Activated B cell treated with CpG ODN at 0.5 μM for 24 hours (primary cell): Measurements from ENCODE around the gene WIPF3. TPM values are rescaled to one million over a fixed set of nuclear protein-coding genes. Genes with fewer than 3 reads are reported as not detected.

Experiments used
- ATAC-seq: fragments of 200-7000 bp; cut with Tn5 transposase; one replicate; pipeline ENCODE4 v1.10.0; 2021; ENCODE audit warnings: low read depth, mild to moderate bottlenecking, moderate library complexity
- CTCF ChIA-PET: fragments of 350-600 bp; sonication (Branson Sonifier 250); formaldehyde crosslinking; loops from one replicate; lab custom pipeline; 2021; ENCODE audit warnings: antibody characterized with exemption; lab: Charles Lee
- POLR2A ChIA-PET: fragments of 350-600 bp; sonication (Branson Sonifier 250); formaldehyde crosslinking; loops from one replicate; lab custom pipeline; 2021; ENCODE audit warnings: antibody characterized with exemption; lab: Charles Lee
- DNase-seq: peaks from one replicate; pipeline ENCODE4 v3.0.0; 2022
- H3K27ac Mint-ChIP-seq: one replicate; pipeline ENCODE4 v1.8.0; 2020; ENCODE audit warnings: mixed read lengths
- H3K27me3 Mint-ChIP-seq: one replicate; pipeline ENCODE4 v1.8.0; 2021; ENCODE audit warnings: mixed read lengths
- H3K36me3 Mint-ChIP-seq: one replicate; pipeline ENCODE4 v1.8.0; 2021; ENCODE audit warnings: low read depth, mixed read lengths
- H3K4me1 Mint-ChIP-seq: one replicate; pipeline ENCODE4 v1.8.0; 2021; ENCODE audit warnings: mixed read lengths
- H3K4me3 Mint-ChIP-seq: one replicate; pipeline ENCODE4 v1.8.0; 2020; ENCODE audit warnings: mild to moderate bottlenecking, mixed read lengths
- H3K9me3 Mint-ChIP-seq: one replicate; pipeline ENCODE4 v1.8.0; 2020; ENCODE audit warnings: mixed read lengths
- intact Hi-C: fragments of 100-400 bp; cut with micrococcal nuclease; formaldehyde crosslinking; loops from one replicate; pipeline ENCODE4 v1.15.1; 2024
- total RNA-seq: library from RNA; stranded (reverse); gene quantifications from 2 replicates; pipeline ENCODE4 v1.2.3, GENCODE V29; 2022
- TF ChIP-seq, protein P1 (sequence below): fragments of 200-600 bp; IDR thresholded peaks from one replicate; pipeline ENCODE4 v1.8.0; 2022; ENCODE audit warnings: antibody characterized with exemption, mild to moderate bottlenecking

WIPF3 gene
- total RNA-seq, 1 donor from 2014 or later = not detected

DNA sequence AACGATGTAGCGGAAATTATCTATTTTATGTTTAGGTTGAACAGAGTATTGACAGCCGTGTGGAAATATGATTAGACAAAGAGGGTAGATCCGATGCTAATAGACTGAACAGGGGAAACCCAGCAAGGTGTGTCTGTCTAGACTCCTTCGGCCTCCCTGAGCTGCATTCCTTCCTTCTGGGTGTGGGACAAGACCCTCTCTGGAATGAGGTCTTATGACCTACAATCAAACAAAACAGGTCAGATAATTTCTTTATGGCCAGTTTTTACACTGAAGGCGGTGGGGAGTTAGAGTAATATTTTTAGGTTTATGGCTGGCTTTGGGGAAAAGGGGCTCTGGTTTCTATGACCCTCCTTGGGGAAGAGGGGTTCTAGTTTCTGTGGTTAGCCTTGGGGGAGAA is 41.2 kb downstream of the WIPF3 start:
- CTCF ChIA-PET = no interaction called here
- no peak for DNase-seq
- intact Hi-C loops = no loop called here
- Mint-ChIP-seq H3K9me3 (no peaks in the 10 kb centered on the region), H3K27me3 (peaks cover 16% of the 10 kb centered on the region), H3K4me1 (no peaks in the 10 kb centered on the region), H3K27ac (no peak overlapping the region), H3K36me3 (no peaks in the 10 kb centered on the region), H3K4me3 (no peak overlapping the region)
- TF ChIP-seq, protein P1, sequence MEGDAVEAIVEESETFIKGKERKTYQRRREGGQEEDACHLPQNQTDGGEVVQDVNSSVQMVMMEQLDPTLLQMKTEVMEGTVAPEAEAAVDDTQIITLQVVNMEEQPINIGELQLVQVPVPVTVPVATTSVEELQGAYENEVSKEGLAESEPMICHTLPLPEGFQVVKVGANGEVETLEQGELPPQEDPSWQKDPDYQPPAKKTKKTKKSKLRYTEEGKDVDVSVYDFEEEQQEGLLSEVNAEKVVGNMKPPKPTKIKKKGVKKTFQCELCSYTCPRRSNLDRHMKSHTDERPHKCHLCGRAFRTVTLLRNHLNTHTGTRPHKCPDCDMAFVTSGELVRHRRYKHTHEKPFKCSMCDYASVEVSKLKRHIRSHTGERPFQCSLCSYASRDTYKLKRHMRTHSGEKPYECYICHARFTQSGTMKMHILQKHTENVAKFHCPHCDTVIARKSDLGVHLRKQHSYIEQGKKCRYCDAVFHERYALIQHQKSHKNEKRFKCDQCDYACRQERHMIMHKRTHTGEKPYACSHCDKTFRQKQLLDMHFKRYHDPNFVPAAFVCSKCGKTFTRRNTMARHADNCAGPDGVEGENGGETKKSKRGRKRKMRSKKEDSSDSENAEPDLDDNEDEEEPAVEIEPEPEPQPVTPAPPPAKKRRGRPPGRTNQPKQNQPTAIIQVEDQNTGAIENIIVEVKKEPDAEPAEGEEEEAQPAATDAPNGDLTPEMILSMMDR = no peak
- ATAC-seq = no peak
- POLR2A ChIA-PET = no interaction called here

DNA sequence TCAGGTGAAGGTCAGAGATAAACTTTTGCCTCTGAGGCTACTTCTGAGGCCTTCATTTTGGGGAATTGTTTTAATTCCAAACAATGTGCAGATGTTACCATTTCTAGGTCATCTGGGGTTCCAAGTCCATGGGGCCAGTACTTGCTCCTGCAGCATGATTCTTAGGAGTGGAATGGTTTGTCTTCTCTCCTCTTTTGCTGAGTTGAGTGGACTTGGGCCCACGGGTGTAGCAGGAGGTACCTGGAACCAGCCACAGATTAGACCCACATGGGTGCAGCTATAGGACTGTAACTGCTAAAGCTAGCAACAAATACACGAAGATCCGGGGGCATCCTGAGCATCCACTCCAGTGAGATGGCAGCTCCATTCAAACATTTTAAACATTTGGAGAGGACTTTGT is 41.6 kb downstream of the WIPF3 start:
- Mint-ChIP-seq H3K27ac (no peak overlapping the region), H3K36me3 (no peaks in the 10 kb centered on the region), H3K27me3 (peaks cover 17% of the 10 kb centered on the region), H3K4me3 (no peak overlapping the region), H3K4me1 (no peaks in the 10 kb centered on the region), H3K9me3 (no peaks in the 10 kb centered on the region)
- intact Hi-C loops = no loop called here
- ChIA-PET POLR2A (no interaction called here), CTCF (no interaction called here)
- ATAC-seq (no peak), DNase-seq (no peak)
- TF ChIP-seq, protein P1 = no peak

DNA sequence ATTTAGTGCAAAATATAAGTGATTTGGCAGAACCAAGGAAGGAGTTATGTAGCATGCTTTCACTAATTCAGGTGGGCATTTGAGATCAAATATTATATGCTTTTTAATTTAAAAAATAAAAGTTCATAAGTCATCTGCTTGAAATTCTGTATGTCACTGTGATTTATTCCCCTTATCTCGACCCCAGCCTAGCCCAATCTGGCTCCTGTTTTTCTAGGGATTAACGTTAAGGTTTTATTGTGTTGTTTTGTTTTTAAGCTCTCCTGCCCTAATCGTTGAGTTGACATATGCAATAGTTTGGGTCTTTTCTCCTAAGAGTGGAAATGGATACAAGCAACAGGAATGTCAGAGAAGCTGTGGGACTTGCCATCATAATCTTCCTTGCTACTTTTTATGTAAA is 42.6 kb downstream of the WIPF3 start:
- CTCF ChIA-PET = no interaction called here
- POLR2A ChIA-PET = no interaction called here
- no peak overlapping the region for H3K27ac Mint-ChIP-seq

DNA sequence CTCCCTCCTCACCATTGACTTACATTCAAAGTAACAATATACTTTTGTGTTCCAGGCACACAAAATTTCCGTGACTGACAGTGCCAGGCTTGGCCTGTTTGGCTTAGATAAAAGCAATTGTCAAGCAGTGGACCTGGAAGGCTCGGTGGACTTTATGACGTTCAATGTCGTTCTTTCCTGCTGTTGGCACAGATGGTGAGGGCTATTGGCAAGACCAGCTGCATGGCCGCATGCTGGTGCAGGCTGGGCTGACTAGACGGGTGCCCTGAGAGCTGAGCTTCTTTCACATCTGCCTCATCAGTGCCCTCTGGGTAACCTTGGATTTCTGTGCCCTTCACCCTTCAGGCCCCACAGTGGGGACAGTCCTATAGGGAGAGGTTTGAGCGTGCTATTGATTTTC is 45.2 kb downstream of the WIPF3 start:
- Mint-ChIP-seq H3K9me3 (no peaks in the 10 kb centered on the region), H3K36me3 (no peaks in the 10 kb centered on the region), H3K4me3 (no peak overlapping the region), H3K4me1 (no peaks in the 10 kb centered on the region), H3K27me3 (peaks cover 13% of the 10 kb centered on the region), H3K27ac (no peak overlapping the region)
- intact Hi-C loops = no loop called here
- DNase-seq (no peak), ATAC-seq (no peak)
- ChIA-PET POLR2A (no interaction called here), CTCF (no interaction called here)
- TF ChIP-seq, protein P1 = no peak

More for the DNA sequence above, 42.6 kb downstream of the WIPF3 start:
- no peak overlapping the region for H3K4me3 Mint-ChIP-seq
- no peaks in the 10 kb centered on the region for H3K36me3 Mint-ChIP-seq
- ATAC-seq (no peak), DNase-seq (no peak)
- intact Hi-C loops = no loop called here
- TF ChIP-seq, protein P1 = no peak
- H3K4me1 Mint-ChIP-seq = no peaks in the 10 kb centered on the region
- H3K9me3 Mint-ChIP-seq = no peaks in the 10 kb centered on the region
- H3K27me3 Mint-ChIP-seq = peaks cover 18% of the 10 kb centered on the region

DNA sequence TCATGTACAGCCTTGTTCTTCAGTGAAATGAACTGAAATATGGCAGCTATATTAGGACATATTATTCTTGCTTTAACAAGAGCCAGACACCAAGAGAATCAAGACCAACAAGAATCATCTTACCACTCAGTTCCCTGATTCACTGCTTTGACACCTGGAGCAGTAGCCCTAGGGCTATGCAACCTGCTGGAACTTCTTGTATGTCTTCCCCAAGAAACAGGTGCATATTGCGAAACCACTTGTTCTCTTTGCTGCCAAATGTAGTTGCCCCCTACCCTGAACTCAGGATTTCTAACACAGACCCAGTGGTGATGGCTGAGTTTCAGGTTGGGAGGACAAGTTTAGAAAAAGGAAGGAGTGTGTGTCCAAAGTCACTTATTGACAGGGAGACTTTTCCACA is 46.1 kb downstream of the WIPF3 start:
- Mint-ChIP-seq H3K27me3 (peaks cover 13% of the 10 kb centered on the region), H3K4me3 (no peak overlapping the region), H3K27ac (no peak overlapping the region), H3K9me3 (no peaks in the 10 kb centered on the region), H3K36me3 (no peaks in the 10 kb centered on the region), H3K4me1 (no peaks in the 10 kb centered on the region)
- CTCF ChIA-PET = no interaction called here
- intact Hi-C loops = no loop called here
- DNase-seq = no peak
- TF ChIP-seq, protein P1 = no peak
- POLR2A ChIA-PET = no interaction called here
- ATAC-seq = no peak
